Uterus (tissue), 4 donors: Measurements from ENCODE around the gene MPZL2. TPM values are rescaled to one million over a fixed set of nuclear protein-coding genes. Genes with fewer than 3 reads are reported as not detected.

Source experiments
- DNase-seq, 2 donors: peaks; one replicate each; pipeline ENCODE4 v3.0.0-alpha.2; 2019 to 2020
- H3K27ac ChIP-seq, 2 donors: fragments of 200-600 bp; sonication (generic); 1 replicate in 1 of 2; 2 replicates in 1 of 2; pipeline ENCODE4 v1.5.1; 2016 to 2018
- H3K27me3 ChIP-seq, 2 donors: fragments of 200-600 bp; sonication (generic); one replicate each; pipeline ENCODE4 v1.5.1; 2018 to 2019; ENCODE audit warnings: control low read depth in 1 of 2
- H3K36me3 ChIP-seq, 2 donors: fragments of 200-600 bp; sonication (generic); one replicate each; pipeline ENCODE4 v1.5.1; 2019; ENCODE audit warnings: control low read depth in 1 of 2
- H3K4me1 ChIP-seq, 2 donors: fragments of 200-600 bp; sonication (generic); one replicate each; pipeline ENCODE4 v1.5.1; 2018 to 2019; ENCODE audit warnings: control low read depth in 1 of 2
- H3K4me3 ChIP-seq, 2 donors: fragments of 200-600 bp; sonication (generic); 1 replicate in 1 of 2; 2 replicates in 1 of 2; pipeline ENCODE4 v1.5.1; 2018 to 2019; ENCODE audit warnings: mild to moderate bottlenecking in 1 of 2
- H3K9me3 ChIP-seq, 2 donors: fragments of 200-600 bp; sonication (generic); one replicate each; pipeline ENCODE4 v1.5.1; 2019; ENCODE audit warnings: control low read depth in 1 of 2
- CTCF ChIP-seq, 4 experiments: fragments of 200-600 bp in 2 of 4; fragments of 450-650 bp in 2 of 4; sonication (generic) in 2 of 4; IDR thresholded peaks; one replicate each; pipeline ENCODE4 v1.5.1; 2016 to 2019; ENCODE audit warnings: antibody characterized with exemption in 4 of 4, mild to moderate bottlenecking in 2 of 4, moderate library complexity in 1 of 4
- POLR2A ChIP-seq, 2 donors: fragments of 450-650 bp; IDR thresholded peaks; one replicate each; pipeline ENCODE4 v1.6.1; 2016; ENCODE audit warnings: antibody characterized with exemption in 2 of 2, mild to moderate bottlenecking in 1 of 2, moderate library complexity in 1 of 2
- intact Hi-C: fragments of 100-400 bp; cut with DNase I; formaldehyde crosslinking; loops from one replicate; pipeline ENCODE4 v1.15.1; 2023; ENCODE audit warnings: low total_unique reads
- total RNA-seq, 4 donors: library from RNA; depleted of rRNA in 3 of 4; stranded (reverse); fragments of >200 nt in 3 of 4; gene quantifications; one replicate each; pipeline versions ENCODE4 v1.1.0 to v1.2.4, GENCODE V29; 2014 to 2023
- donor health status: DM: yes; HTN: yes; CAD: no.

Gene MPZL2
- total RNA-seq, 4 donors from 2014 or later: 40.9 to 191 (median 73.9) TPM

- H3K27me3 ChIP-seq: peaks cover 0 to 4% of the 10 kb centered on the region in 2 donors
- TF ChIP-seq CTCF (IDR thresholded peaks at IDR 0.05) (no peak), POLR2A (IDR thresholded peaks at IDR 0.05) (no peak)
- peak overlapping the region in 1 of 2 donors; percentile 63 for H3K27ac ChIP-seq
- no peaks in the 10 kb centered on the region for H3K36me3 ChIP-seq
- intact Hi-C loops: no loop called here
- H3K4me1 ChIP-seq: no peaks in the 10 kb centered on the region
- no peaks in the 10 kb centered on the region for H3K9me3 ChIP-seq
- H3K4me3 ChIP-seq: no peak overlapping the region
- no peak for DNase-seq
Observed at GRCh38 chr11:118276422-118276821, 12.3 kb upstream of the MPZL2 start.

- TF ChIP-seq POLR2A (IDR thresholded peaks at IDR 0.05): no peak
- no peak for TF ChIP-seq CTCF (IDR thresholded peaks at IDR 0.05)
- intact Hi-C loops: no loop called here
- DNase-seq: peak in 1 of 2 donors; percentile 37
- Histone ChIP-seq H3K27ac (peak overlapping the region; percentile 52), H3K9me3 (no peaks in the 10 kb centered on the region), H3K4me1 (no peaks in the 10 kb centered on the region), H3K4me3 (no peak overlapping the region), H3K36me3 (no peaks in the 10 kb centered on the region), H3K27me3 (peaks cover 0 to 4% of the 10 kb centered on the region in 2 donors)
Observed at GRCh38 chr11:118275176-118275575, 11.1 kb upstream of the MPZL2 start.

GRCh38 chr11:118274186-118274585 lies 10.1 kb upstream of the MPZL2 start:
- Histone ChIP-seq H3K27ac (peak overlapping the region; percentile 45 to 52), H3K27me3 (peaks cover 0 to 4% of the 10 kb centered on the region in 2 donors), H3K4me1 (no peaks in the 10 kb centered on the region), H3K9me3 (no peaks in the 10 kb centered on the region), H3K36me3 (no peaks in the 10 kb centered on the region), H3K4me3 (no peak overlapping the region)
- no peak for TF ChIP-seq CTCF (IDR thresholded peaks at IDR 0.05)
- no peak for TF ChIP-seq POLR2A (IDR thresholded peaks at IDR 0.05)
- intact Hi-C loops: no loop called here
- no peak for DNase-seq

- intact Hi-C loops: no loop called here
- no peaks in the 10 kb centered on the region for H3K9me3 ChIP-seq
- peaks cover 0 to 4% of the 10 kb centered on the region in 2 donors for H3K27me3 ChIP-seq
- no peaks in the 10 kb centered on the region for H3K4me1 ChIP-seq
- no peak overlapping the region for H3K4me3 ChIP-seq
- H3K36me3 ChIP-seq: no peaks in the 10 kb centered on the region
- no peak for DNase-seq
- no peak overlapping the region for H3K27ac ChIP-seq
- no peak for TF ChIP-seq CTCF (IDR thresholded peaks at IDR 0.05)
- no peak for TF ChIP-seq POLR2A (IDR thresholded peaks at IDR 0.05)
Observed at GRCh38 chr11:118272001-118272400, 7.9 kb upstream of the MPZL2 start.

GRCh38 chr11:118267486-118267885 lies 3.4 kb upstream of the MPZL2 start:
- intact Hi-C loops: no loop called here

More at GRCh38 chr11:118267486-118267885, 3.4 kb upstream of the MPZL2 start:
- no peaks in the 10 kb centered on the region for H3K36me3 ChIP-seq
- DNase-seq: no peak
- peaks cover 0 to 3% of the 10 kb centered on the region in 2 donors for H3K27me3 ChIP-seq
- H3K9me3 ChIP-seq: no peaks in the 10 kb centered on the region
- H3K4me3 ChIP-seq: no peak overlapping the region
- TF ChIP-seq CTCF (IDR thresholded peaks at IDR 0.05) (no peak), POLR2A (IDR thresholded peaks at IDR 0.05) (no peak)
- no peaks in the 10 kb centered on the region for H3K4me1 ChIP-seq
- H3K27ac ChIP-seq: peak overlapping the region in 1 of 2 donors; percentile 64
